HG03025 (cell line): Measurements from ENCODE around the gene FASN.

Experiments used
- ATAC-seq: cut with Tn5 transposase; IDR thresholded peaks from one replicate; pipeline ENCODE4 v1.9.1; 2021; ENCODE audit warnings: mild to moderate bottlenecking, moderate library complexity; ENCODE audit not compliant: unreplicated experiment, low FRiP score

Gene FASN

GRCh38 chr17:82078433-82078832, 19.6 kb downstream of the FASN start:
- ATAC-seq, result no peak

GRCh38 chr17:82077617-82078358, 20.2 kb downstream of the FASN start:
- no peak for ATAC-seq

GRCh38 chr17:82076785-82077591, 21.0 kb downstream of the FASN start:
- no peak for ATAC-seq

GRCh38 chr17:82076018-82076784, 21.8 kb downstream of the FASN start:
- no peak for ATAC-seq

- no peak for ATAC-seq
Measured at GRCh38 chr17:82073446-82073845, 24.6 kb downstream of the FASN start.

- no peak for ATAC-seq
Measured at GRCh38 chr17:82072827-82073226, 25.2 kb downstream of the FASN start.

GRCh38 chr17:82070611-82071010, 27.4 kb downstream of the FASN start:
- ATAC-seq, result no peak

- peak; percentile 55 for ATAC-seq
Measured at GRCh38 chr17:82065638-82066303, 32.3 kb downstream of the FASN start, which contains the start of gene DUS1L. Gene DUS1L (minus strand): TSS chr17:82065804. CDS start chr17:82065059, 745 bp downstream.

- ATAC-seq, result peak; percentile 15
Measured at GRCh38 chr17:82065193-82065637, 32.8 kb downstream of the FASN start.

- ATAC-seq, result no peak
Measured at GRCh38 chr17:82064433-82065192, 33.4 kb downstream of the FASN start.

- no peak for ATAC-seq
Measured at GRCh38 chr17:82063424-82064415, 34.3 kb downstream of the FASN start.

GRCh38 chr17:82062984-82063368, 35.1 kb downstream of the FASN start:
- no peak for ATAC-seq

GRCh38 chr17:82062076-82062983, 35.7 kb downstream of the FASN start:
- no peak for ATAC-seq

GRCh38 chr17:82061047-82061925, 36.8 kb downstream of the FASN start:
- no peak for ATAC-seq

GRCh38 chr17:82060614-82061013, 37.4 kb downstream of the FASN start:
- ATAC-seq, result no peak

GRCh38 chr17:82060001-82060380, 38.0 kb downstream of the FASN start:
- no peak for ATAC-seq
